ENCODE results near the gene ZBTB46. TPM values are rescaled to one million over a fixed set of nuclear protein-coding genes. Genes with fewer than 3 reads are reported as not detected.
A peak's percentile ranks its signal among the peaks of the same experiment; 100 is the strongest.

The ZBTB46 gene
- total RNA-seq, 1 experiment from 2014 or later: 9.5 TPM

- peaks cover 17% of the 10 kb centered on the region for H3K36me3 Mint-ChIP-seq (ENCODE audit: insufficient read depth, unreplicated experiment)
- no peaks in the 10 kb centered on the region for H3K4me1 Mint-ChIP-seq (ENCODE audit: low read depth, unreplicated experiment)
- H3K27me3 ChIP-seq (replicated peaks; ENCODE audit: control insufficient read depth, insufficient read depth, low read length): no peaks in the 10 kb centered on the region
- no peaks in the 10 kb centered on the region for H3K4me1 ChIP-seq
- no peaks in the 10 kb centered on the region for H3K9me3 ChIP-seq
- ChIA-PET POLR2A (interaction anchor here (0.6 kb wide), 1 partner anchor 61 kb away, joined by 3 read pairs; no protein-coding TSS in a partner anchor), CTCF (interaction anchor here (0.6 to 1.3 kb wide), 2 partner anchors 9 to 97 kb away, joined by 8 to 13 read pairs; partner anchors contain the start of gene STMN3)
- no TSS peak for BruUV-seq (replicated peaks)
- TF ChIP-seq CTCF (IDR thresholded peaks at IDR 0.05; ENCODE audit: insufficient read depth in 1 of 2, low read depth in 1 of 2, low read length in 1 of 2, severe bottlenecking in 1 of 2, unreplicated experiment in 1 of 2): no peak
- no peaks in the 10 kb centered on the region for H3K9me3 Mint-ChIP-seq (ENCODE audit: unreplicated experiment)
- H3K4me3 Mint-ChIP-seq (ENCODE audit: unreplicated experiment): no peak overlapping the region
- no peak overlapping the region for H3K4me3 ChIP-seq (ENCODE audit: low read depth, low read length)
- H3K36me3 ChIP-seq (ENCODE audit: control insufficient read depth, insufficient read depth, low read length): no peaks in the 10 kb centered on the region
- intact Hi-C loops (cut with micrococcal nuclease; ENCODE audit: unreplicated experiment): no loop called here
- H3K27me3 Mint-ChIP-seq (ENCODE audit: insufficient read depth, unreplicated experiment): no peaks in the 10 kb centered on the region
- no peak for DNase-seq
- no peak overlapping the region for H3K27ac Mint-ChIP-seq (ENCODE audit: unreplicated experiment)
Observed at GRCh38 chr20:63749597-63750508, 81.2 kb downstream of the ZBTB46 start.

- H3K27ac Mint-ChIP-seq (ENCODE audit: unreplicated experiment): peak overlapping the region; percentile 37
- ChIA-PET CTCF (interaction anchor here (0.6 to 1.0 kb wide), 2 partner anchors 58 to 96 kb away, joined by 3 to 13 read pairs; partner anchors contain the start of gene STMN3), POLR2A (no interaction called here)
- Histone ChIP-seq H3K27me3 (replicated peaks; ENCODE audit: control insufficient read depth, insufficient read depth, low read length) (no peaks in the 10 kb centered on the region), H3K4me1 (peaks cover 4% of the 10 kb centered on the region; the same call in 1 of the 2 replicates), H3K9me3 (no peaks in the 10 kb centered on the region), H3K4me3 (ENCODE audit: low read depth, low read length) (no peak overlapping the region), H3K36me3 (ENCODE audit: control insufficient read depth, insufficient read depth, low read length) (no peaks in the 10 kb centered on the region)
- intact Hi-C loops (cut with micrococcal nuclease; ENCODE audit: unreplicated experiment): no loop called here
- TF ChIP-seq CTCF (IDR thresholded peaks at IDR 0.05; ENCODE audit: insufficient read depth in 1 of 2, low read depth in 1 of 2, low read length in 1 of 2, severe bottlenecking in 1 of 2, unreplicated experiment in 1 of 2): no peak
- no peaks in the 10 kb centered on the region for H3K27me3 Mint-ChIP-seq (ENCODE audit: insufficient read depth, unreplicated experiment)
- no peaks in the 10 kb centered on the region for H3K9me3 Mint-ChIP-seq (ENCODE audit: unreplicated experiment)
- BruUV-seq (replicated peaks): no TSS peak
- no peak overlapping the region for H3K4me3 Mint-ChIP-seq (ENCODE audit: unreplicated experiment)
- peaks cover 25% of the 10 kb centered on the region for H3K36me3 Mint-ChIP-seq (ENCODE audit: insufficient read depth, unreplicated experiment)
- H3K4me1 Mint-ChIP-seq (ENCODE audit: low read depth, unreplicated experiment): no peaks in the 10 kb centered on the region
- DNase-seq: no peak
Observed at GRCh38 chr20:63748934-63749270, 82.2 kb downstream of the ZBTB46 start.

GRCh38 chr20:63748070-63748933 is 82.8 kb downstream of the ZBTB46 start:
- intact Hi-C loops (cut with micrococcal nuclease; ENCODE audit: unreplicated experiment): no loop called here
- no peak overlapping the region for H3K4me3 ChIP-seq (ENCODE audit: low read depth, low read length)
- BruUV-seq (replicated peaks): no TSS peak
- Mint-ChIP-seq H3K36me3 (ENCODE audit: insufficient read depth, unreplicated experiment) (peaks cover 31% of the 10 kb centered on the region), H3K9me3 (ENCODE audit: unreplicated experiment) (no peaks in the 10 kb centered on the region), H3K27ac (ENCODE audit: unreplicated experiment) (peak overlapping the region; percentile 37), H3K4me3 (ENCODE audit: unreplicated experiment) (no peak overlapping the region), H3K4me1 (ENCODE audit: low read depth, unreplicated experiment) (no peaks in the 10 kb centered on the region), H3K27me3 (ENCODE audit: insufficient read depth, unreplicated experiment) (no peaks in the 10 kb centered on the region)
- peak in 1 of 2 experiments; percentile 47 for DNase-seq
- no peaks in the 10 kb centered on the region for H3K9me3 ChIP-seq
- peaks cover 4% of the 10 kb centered on the region; the same call in 1 of the 2 replicates for H3K4me1 ChIP-seq
- no peak for TF ChIP-seq CTCF (IDR thresholded peaks at IDR 0.05; ENCODE audit: insufficient read depth in 1 of 2, low read depth in 1 of 2, low read length in 1 of 2, severe bottlenecking in 1 of 2, unreplicated experiment in 1 of 2)
- ChIA-PET CTCF (interaction anchor here (0.6 to 1.0 kb wide), 2 partner anchors 41 to 58 kb away, joined by 3 read pairs; no protein-coding TSS in a partner anchor), POLR2A (no interaction called here)
- no peaks in the 10 kb centered on the region for H3K36me3 ChIP-seq (ENCODE audit: control insufficient read depth, insufficient read depth, low read length)
- H3K27me3 ChIP-seq (replicated peaks; ENCODE audit: control insufficient read depth, insufficient read depth, low read length): no peaks in the 10 kb centered on the region

Measured in Caco-2 (cell line).